Tibial nerve (tissue), 4 donors: Measurements from ENCODE around the gene CCDC107. TPM values are rescaled to one million over a fixed set of nuclear protein-coding genes. Genes with fewer than 3 reads are reported as not detected.

Experiments used
- DNase-seq, 2 donors: peaks; one replicate each; pipeline ENCODE4 v3.0.0-alpha.2; 2019; ENCODE audit warnings: low spot score in 2 of 2
- H3K27ac ChIP-seq, 4 donors: fragments of 200-600 bp; sonication (generic) in 3 of 4; one replicate each; pipeline ENCODE4 v1.5.1; 2017 to 2019; ENCODE audit warnings: mild to moderate bottlenecking in 1 of 4
- H3K27me3 ChIP-seq, 2 donors: fragments of 200-600 bp; sonication (generic) in 1 of 2; one replicate each; pipeline versions ENCODE4 v1.5.1 to v1.6.0; 2017 to 2019
- H3K36me3 ChIP-seq, 3 donors: fragments of 200-600 bp; sonication (generic); one replicate each; pipeline ENCODE4 v1.5.1; 2018 to 2019
- H3K4me1 ChIP-seq, 4 donors: fragments of 200-600 bp; sonication (generic) in 3 of 4; one replicate each; pipeline ENCODE4 v1.5.1; 2017 to 2019
- H3K4me3 ChIP-seq, 4 donors: fragments of 200-600 bp; sonication (generic) in 3 of 4; one replicate each; pipeline ENCODE4 v1.5.1; 2017 to 2019; ENCODE audit warnings: mild to moderate bottlenecking in 1 of 4, moderate library complexity in 1 of 4
- H3K9me3 ChIP-seq, 4 donors: fragments of 200-600 bp; sonication (generic) in 3 of 4; one replicate each; pipeline ENCODE4 v1.5.1; 2017 to 2019
- EP300 ChIP-seq, 2 donors: sonication (generic); formaldehyde crosslinking; IDR thresholded peaks; one replicate each; pipeline ENCODE4 v1.6.1; 2017; ENCODE audit warnings: antibody characterized with exemption in 2 of 2, mild to moderate bottlenecking in 1 of 2
- POLR2A ChIP-seq, 2 donors: fragments of 450-650 bp; IDR thresholded peaks; one replicate each; pipeline ENCODE4 v1.6.1; 2017; ENCODE audit warnings: antibody characterized with exemption in 2 of 2, mild to moderate bottlenecking in 2 of 2, moderate library complexity in 2 of 2
- WGBS, 2 donors: methylation state at CpG; one replicate each; pipeline ENCODE4 v1.1.5; 2018; 5-methylcytosine and 5-hydroxymethylcytosine counted together
- total RNA-seq, 4 donors: library from RNA; depleted of rRNA; stranded (reverse); fragments of >200 nt; gene quantifications; one replicate each; pipeline ENCODE4 v1.1.0, GENCODE V29; 2016
- TF ChIP-seq, protein P1 (sequence below), 5 experiments: fragments of 200-600 bp in 3 of 5; fragments of 450-650 bp in 2 of 5; sonication (generic) in 3 of 5; IDR thresholded peaks; one replicate each; pipeline ENCODE4 v1.5.1; 2016 to 2019; ENCODE audit warnings: antibody characterized with exemption in 5 of 5, mild to moderate bottlenecking in 3 of 5, moderate library complexity in 2 of 5

The CCDC107 gene
- total RNA-seq, 4 donors from 2014 or later: 41.6 to 58.8 (median 47.8) TPM

DNA sequence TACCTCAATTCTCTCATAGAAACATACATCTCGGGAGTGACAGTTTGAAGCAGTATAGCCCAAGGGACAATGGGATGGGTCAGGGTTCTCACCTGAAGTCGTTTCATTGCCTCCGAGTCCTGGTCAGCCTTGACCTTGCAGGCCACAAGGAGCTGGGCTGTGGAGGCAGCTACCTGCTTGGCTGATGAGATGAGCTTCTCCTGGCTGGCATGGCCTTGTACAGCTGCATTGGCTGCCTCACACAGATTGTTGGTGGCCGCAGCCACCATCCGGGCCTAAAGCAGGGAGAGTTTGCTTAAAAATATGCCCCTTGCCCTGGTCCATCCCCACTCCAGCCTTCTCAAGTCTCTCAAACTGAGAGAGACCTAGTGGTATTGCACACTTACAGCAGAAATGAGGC lies 40.1 kb downstream of the CCDC107 start:
- Histone ChIP-seq H3K27me3 (no peaks in the 10 kb centered on the region), H3K27ac (no peak overlapping the region), H3K36me3 (peaks cover 0 to 76% (median 41%) of the 10 kb centered on the region in 3 donors), H3K9me3 (no peaks in the 10 kb centered on the region), H3K4me1 (peaks cover 0 to 29% (median 4%) of the 10 kb centered on the region in 4 donors), H3K4me3 (no peak overlapping the region)
- no peak for TF ChIP-seq EP300 (IDR thresholded peaks at IDR 0.05)
- no peak for TF ChIP-seq POLR2A (IDR thresholded peaks at IDR 0.05)
- TF ChIP-seq, protein P1, sequence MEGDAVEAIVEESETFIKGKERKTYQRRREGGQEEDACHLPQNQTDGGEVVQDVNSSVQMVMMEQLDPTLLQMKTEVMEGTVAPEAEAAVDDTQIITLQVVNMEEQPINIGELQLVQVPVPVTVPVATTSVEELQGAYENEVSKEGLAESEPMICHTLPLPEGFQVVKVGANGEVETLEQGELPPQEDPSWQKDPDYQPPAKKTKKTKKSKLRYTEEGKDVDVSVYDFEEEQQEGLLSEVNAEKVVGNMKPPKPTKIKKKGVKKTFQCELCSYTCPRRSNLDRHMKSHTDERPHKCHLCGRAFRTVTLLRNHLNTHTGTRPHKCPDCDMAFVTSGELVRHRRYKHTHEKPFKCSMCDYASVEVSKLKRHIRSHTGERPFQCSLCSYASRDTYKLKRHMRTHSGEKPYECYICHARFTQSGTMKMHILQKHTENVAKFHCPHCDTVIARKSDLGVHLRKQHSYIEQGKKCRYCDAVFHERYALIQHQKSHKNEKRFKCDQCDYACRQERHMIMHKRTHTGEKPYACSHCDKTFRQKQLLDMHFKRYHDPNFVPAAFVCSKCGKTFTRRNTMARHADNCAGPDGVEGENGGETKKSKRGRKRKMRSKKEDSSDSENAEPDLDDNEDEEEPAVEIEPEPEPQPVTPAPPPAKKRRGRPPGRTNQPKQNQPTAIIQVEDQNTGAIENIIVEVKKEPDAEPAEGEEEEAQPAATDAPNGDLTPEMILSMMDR (IDR thresholded peaks at IDR 0.05): no peak
- 81 to 92% methylated on average over 5 of the region's 5 CpGs for WGBS, 2 donors
- DNase-seq: no peak

DNA sequence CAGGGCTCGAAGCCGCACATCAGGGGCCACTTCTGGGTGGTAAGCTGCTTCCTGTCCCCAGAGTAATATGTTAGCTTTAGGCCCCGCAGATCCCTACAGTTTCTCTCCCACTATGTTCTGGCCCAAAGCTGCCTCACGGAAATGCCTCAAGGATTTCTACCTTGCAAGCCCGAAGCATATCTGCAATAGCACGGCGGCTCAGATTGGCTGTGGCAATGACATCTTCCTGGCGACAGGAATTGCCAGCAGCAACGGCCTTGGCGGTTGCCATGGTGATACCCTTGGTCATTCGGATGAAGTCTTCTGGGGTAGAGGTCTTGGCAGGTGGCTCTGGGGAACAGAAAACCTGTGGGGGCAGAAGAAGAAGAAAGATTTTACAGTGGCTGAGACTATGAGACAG lies 41.9 kb downstream of the CCDC107 start:
- peaks cover 0 to 21% (median 4%) of the 10 kb centered on the region in 4 donors for H3K4me1 ChIP-seq
- H3K36me3 ChIP-seq: peaks cover 6 to 94% (median 58%) of the 10 kb centered on the region in 3 donors
- TF ChIP-seq POLR2A (IDR thresholded peaks at IDR 0.05) (no peak), EP300 (IDR thresholded peaks at IDR 0.05) (no peak)
- TF ChIP-seq, protein P1 (IDR thresholded peaks at IDR 0.05): no peak
- no peaks in the 10 kb centered on the region for H3K9me3 ChIP-seq
- DNase-seq: no peak
- 83 to 85% methylated on average over 11 of the region's 11 CpGs for WGBS, 2 donors
- no peak overlapping the region for H3K27ac ChIP-seq
- no peaks in the 10 kb centered on the region for H3K27me3 ChIP-seq
- no peak overlapping the region for H3K4me3 ChIP-seq

DNA sequence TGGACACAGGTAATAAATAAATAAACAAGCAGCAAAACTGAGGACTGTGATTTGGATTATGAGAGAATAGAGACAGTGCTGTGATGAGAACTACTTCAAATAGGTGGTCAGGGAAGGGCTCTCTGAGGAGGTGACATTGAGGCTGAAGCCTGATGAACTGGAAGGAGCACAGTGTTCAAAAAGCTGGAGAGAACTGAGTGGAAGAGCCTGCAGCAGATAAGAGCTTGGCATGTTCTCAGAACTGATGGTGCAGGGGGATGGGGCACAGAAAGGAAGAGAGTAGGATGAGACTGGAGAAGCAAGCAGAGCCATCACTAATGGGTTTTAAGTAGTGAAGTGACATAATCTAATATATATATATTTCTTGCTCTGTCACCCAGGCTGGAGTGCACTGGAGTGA lies 42.9 kb downstream of the CCDC107 start:
- Histone ChIP-seq H3K4me1 (peaks cover 0 to 18% (median 4%) of the 10 kb centered on the region in 4 donors), H3K4me3 (no peak overlapping the region), H3K27me3 (no peaks in the 10 kb centered on the region), H3K27ac (no peak overlapping the region), H3K9me3 (no peaks in the 10 kb centered on the region), H3K36me3 (peaks cover 12 to 99% (median 64%) of the 10 kb centered on the region in 3 donors)
- TF ChIP-seq EP300 (IDR thresholded peaks at IDR 0.05) (no peak), POLR2A (IDR thresholded peaks at IDR 0.05) (no peak)
- TF ChIP-seq, protein P1 (IDR thresholded peaks at IDR 0.05): no peak
- no peak for DNase-seq

DNA sequence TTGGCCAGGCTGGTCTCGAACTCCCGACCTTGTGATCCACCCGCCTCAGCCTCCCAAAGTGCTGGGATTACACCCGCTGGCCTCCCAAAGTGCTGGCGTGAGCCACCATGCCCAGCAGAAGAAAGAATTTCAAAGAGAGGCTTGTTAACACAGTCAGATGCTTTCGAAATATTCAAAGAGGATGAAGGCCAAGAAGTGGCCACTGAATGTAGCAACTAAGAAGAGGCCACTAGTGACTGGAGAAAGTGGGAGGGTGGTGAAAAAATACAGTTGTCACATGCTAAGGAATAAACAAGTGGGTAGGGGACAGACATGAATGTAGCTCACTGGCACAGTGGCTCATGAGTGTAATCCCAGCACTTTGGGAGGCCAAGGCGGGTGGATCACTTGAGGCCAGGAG lies 44.6 kb downstream of the CCDC107 start:
- H3K36me3 ChIP-seq: peaks cover 17 to 100% (median 79%) of the 10 kb centered on the region in 3 donors
- no peaks in the 10 kb centered on the region for H3K27me3 ChIP-seq
- TF ChIP-seq POLR2A (IDR thresholded peaks at IDR 0.05): no peak
- TF ChIP-seq, protein P1 (IDR thresholded peaks at IDR 0.05): no peak
- TF ChIP-seq EP300 (IDR thresholded peaks at IDR 0.05): no peak
- H3K4me3 ChIP-seq: no peak overlapping the region
- H3K4me1 ChIP-seq: peaks cover 0 to under 1% (median 0%) of the 10 kb centered on the region in 4 donors
- H3K9me3 ChIP-seq: no peaks in the 10 kb centered on the region
- DNase-seq: no peak
- WGBS, 2 donors: 89 to 97% methylated on average over 7 of the region's 7 CpGs
- H3K27ac ChIP-seq: no peak overlapping the region

DNA sequence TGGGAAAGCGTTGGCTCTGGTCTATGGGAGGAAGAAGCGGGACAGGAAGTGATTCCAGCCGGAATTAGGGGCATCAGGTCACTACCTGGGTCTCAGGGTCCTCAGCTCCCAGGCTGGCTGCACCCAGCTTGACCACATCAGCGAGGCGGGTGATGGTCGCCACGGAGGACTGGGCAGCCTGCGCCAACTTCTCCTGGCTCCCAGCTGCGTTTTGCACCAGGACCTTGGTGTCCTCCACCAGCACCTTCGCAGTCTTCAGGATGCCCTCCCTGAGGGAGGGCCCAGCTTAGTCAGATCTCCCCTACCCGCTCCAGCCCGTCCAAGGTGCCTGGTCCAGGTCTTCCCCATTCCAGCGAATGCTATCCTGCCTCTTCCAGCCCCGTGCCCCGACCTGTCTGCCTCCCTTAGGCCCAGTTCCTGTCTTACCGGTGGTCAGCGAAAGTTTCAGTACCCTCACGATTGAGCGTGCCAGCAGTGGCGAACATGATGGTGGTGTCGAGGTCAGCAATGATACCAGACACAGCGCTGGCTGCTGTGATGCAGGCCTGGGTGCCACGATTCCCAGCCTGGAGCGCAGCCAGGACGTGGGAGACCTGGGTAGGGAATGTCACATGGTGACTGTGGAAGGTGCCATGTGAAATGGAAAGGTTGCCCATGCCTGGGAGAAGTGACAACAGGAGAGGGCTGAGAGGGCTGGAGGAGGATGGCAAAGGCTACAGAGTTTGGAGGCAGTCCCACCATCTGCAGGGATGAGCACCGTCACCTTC lies 46.0 kb downstream of the CCDC107 start:
- TF ChIP-seq POLR2A (IDR thresholded peaks at IDR 0.05) (no peak), EP300 (IDR thresholded peaks at IDR 0.05) (no peak)
- TF ChIP-seq, protein P1 (IDR thresholded peaks at IDR 0.05): no peak
- Histone ChIP-seq H3K27ac (no peak overlapping the region), H3K4me3 (no peak overlapping the region), H3K9me3 (no peaks in the 10 kb centered on the region), H3K4me1 (no peaks in the 10 kb centered on the region), H3K27me3 (no peaks in the 10 kb centered on the region), H3K36me3 (peaks cover 17 to 100% (median 78%) of the 10 kb centered on the region in 3 donors)
- WGBS, 2 donors: 92 to 93% methylated on average over 26 of the region's 26 CpGs
- DNase-seq: no peak
